ENCODE measurements around the gene KLHL29. TPM values are rescaled to one million over a fixed set of nuclear protein-coding genes. Genes with fewer than 3 reads are reported as not detected.

The KLHL29 gene
- total and polyA plus RNA-seq, 2 donors (not counting 3 experiments of a cell fraction or from before 2014, with no cell fraction given), result 4.6 to 12.7 TPM

GRCh38 chr2:23367760-23368159 is 17.2 kb upstream of the KLHL29 start:
- H3K9me1 ChIP-seq (replicated peaks; ENCODE audit: control insufficient read depth, extremely low read depth, insufficient read depth, low read length), result no peaks in the 10 kb centered on the region
- no TSS peak for BruUV-seq (replicated peaks)
- no peaks in the 10 kb centered on the region for H3K4me1 ChIP-seq (ENCODE audit: control insufficient read depth, extremely low read depth, insufficient read depth, low read length)
- H3K9me3 ChIP-seq (replicated peaks; ENCODE audit: control insufficient read depth, insufficient read depth, low read length), result no peaks in the 10 kb centered on the region
- H3K9ac ChIP-seq (replicated peaks; ENCODE audit: extremely low read depth, insufficient read depth, low read length), result no peak overlapping the region
- no peaks in the 10 kb centered on the region for H3K79me2 ChIP-seq (ENCODE audit: control insufficient read depth, insufficient read depth, low read length)
- intact Hi-C loops (cut with micrococcal nuclease) (no loop called here), dilution Hi-C loops (cut with MboI; ENCODE audit: extremely low pct_ligation_motif_present, low sequenced_read_pairs) (no loop called here)
- peaks cover 13 to 14% of the 10 kb centered on the region in 2 experiments for H3K27me3 ChIP-seq (ENCODE audit: control insufficient read depth in 2 of 2, insufficient read depth in 2 of 2, low read length in 2 of 2)
- H3K27ac ChIP-seq (ENCODE audit: insufficient read depth, low read depth, low read length), result no peak overlapping the region
- no peak overlapping the region for H3K4me2 ChIP-seq (ENCODE audit: insufficient read depth, low read length)
- H3K36me3 ChIP-seq (ENCODE audit: control insufficient read depth in 2 of 2, extremely low read depth in 1 of 2, insufficient read depth in 2 of 2, low read length in 2 of 2), result no peaks in the 10 kb centered on the region
- FAIRE-seq (no peak), DNase-seq (ENCODE audit: low read depth, low spot score) (no peak)
- no peaks in the 10 kb centered on the region for H4K20me1 ChIP-seq (replicated peaks; ENCODE audit: control insufficient read depth, extremely low read depth, insufficient read depth, low read length)
- TF ChIP-seq GATA2 (IDR thresholded peaks at IDR 0.05; ENCODE audit: insufficient read depth, insufficient read length, low read depth, low read length) (no peak), EZH2 (IDR thresholded peaks at IDR 0.05; ENCODE audit: borderline replicate concordance, low read depth, low read length, severe bottlenecking) (no peak), MAX (IDR thresholded peaks at IDR 0.05; ENCODE audit: insufficient read depth, insufficient read length) (no peak), POLR2A (IDR thresholded peaks at IDR 0.05; ENCODE audit: low read depth, low read length) (no peak)
- TF ChIP-seq, protein P1, sequence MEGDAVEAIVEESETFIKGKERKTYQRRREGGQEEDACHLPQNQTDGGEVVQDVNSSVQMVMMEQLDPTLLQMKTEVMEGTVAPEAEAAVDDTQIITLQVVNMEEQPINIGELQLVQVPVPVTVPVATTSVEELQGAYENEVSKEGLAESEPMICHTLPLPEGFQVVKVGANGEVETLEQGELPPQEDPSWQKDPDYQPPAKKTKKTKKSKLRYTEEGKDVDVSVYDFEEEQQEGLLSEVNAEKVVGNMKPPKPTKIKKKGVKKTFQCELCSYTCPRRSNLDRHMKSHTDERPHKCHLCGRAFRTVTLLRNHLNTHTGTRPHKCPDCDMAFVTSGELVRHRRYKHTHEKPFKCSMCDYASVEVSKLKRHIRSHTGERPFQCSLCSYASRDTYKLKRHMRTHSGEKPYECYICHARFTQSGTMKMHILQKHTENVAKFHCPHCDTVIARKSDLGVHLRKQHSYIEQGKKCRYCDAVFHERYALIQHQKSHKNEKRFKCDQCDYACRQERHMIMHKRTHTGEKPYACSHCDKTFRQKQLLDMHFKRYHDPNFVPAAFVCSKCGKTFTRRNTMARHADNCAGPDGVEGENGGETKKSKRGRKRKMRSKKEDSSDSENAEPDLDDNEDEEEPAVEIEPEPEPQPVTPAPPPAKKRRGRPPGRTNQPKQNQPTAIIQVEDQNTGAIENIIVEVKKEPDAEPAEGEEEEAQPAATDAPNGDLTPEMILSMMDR (IDR thresholded peaks at IDR 0.05; ENCODE audit: extremely low read depth in 1 of 2, insufficient read depth in 1 of 2, low read depth in 1 of 2, low read length in 2 of 2), result no peak
- H2AFZ ChIP-seq (ENCODE audit: low read depth, low read length), result no peak overlapping the region
- H3K4me3 ChIP-seq (replicated peaks in 1 of 3; ENCODE audit: insufficient read depth in 1 of 3, low read depth in 1 of 3, low read length in 3 of 3), result no peak overlapping the region
- CTCF ChIA-PET, result no interaction called here
- POLR2A ChIA-PET, result no interaction called here

- Histone ChIP-seq H3K4me1 (ENCODE audit: control insufficient read depth, extremely low read depth, insufficient read depth, low read length) (no peaks in the 10 kb centered on the region), H3K36me3 (ENCODE audit: control insufficient read depth in 2 of 2, extremely low read depth in 1 of 2, insufficient read depth in 2 of 2, low read length in 2 of 2) (no peaks in the 10 kb centered on the region), H3K4me2 (ENCODE audit: insufficient read depth, low read length) (no peak overlapping the region), H3K79me2 (ENCODE audit: control insufficient read depth, insufficient read depth, low read length) (no peaks in the 10 kb centered on the region), H3K9ac (replicated peaks; ENCODE audit: extremely low read depth, insufficient read depth, low read length) (no peak overlapping the region), H3K9me3 (replicated peaks; ENCODE audit: control insufficient read depth, insufficient read depth, low read length) (no peaks in the 10 kb centered on the region), H3K4me3 (replicated peaks in 1 of 3; ENCODE audit: insufficient read depth in 1 of 3, low read depth in 1 of 3, low read length in 3 of 3) (no peak overlapping the region), H3K27ac (ENCODE audit: insufficient read depth, low read depth, low read length) (no peak overlapping the region), H2AFZ (ENCODE audit: low read depth, low read length) (no peak overlapping the region), H3K27me3 (ENCODE audit: control insufficient read depth in 2 of 2, insufficient read depth in 2 of 2, low read length in 2 of 2) (peaks cover 0 to 5% of the 10 kb centered on the region in 2 experiments), H3K9me1 (replicated peaks; ENCODE audit: control insufficient read depth, extremely low read depth, insufficient read depth, low read length) (no peaks in the 10 kb centered on the region), H4K20me1 (replicated peaks; ENCODE audit: control insufficient read depth, extremely low read depth, insufficient read depth, low read length) (no peaks in the 10 kb centered on the region)
- POLR2A ChIA-PET, result no interaction called here
- DNase-seq (ENCODE audit: low read depth, low spot score) (no peak), FAIRE-seq (no peak)
- CTCF ChIA-PET, result interaction anchor here (1.2 to 1.7 kb wide), 2 partner anchors 11 to 61 kb away, joined by 3 to 6 read pairs; no protein-coding TSS in a partner anchor
- TF ChIP-seq GATA2 (IDR thresholded peaks at IDR 0.05; ENCODE audit: insufficient read depth, insufficient read length, low read depth, low read length), result no peak
- TF ChIP-seq, protein P1 (IDR thresholded peaks at IDR 0.05; ENCODE audit: extremely low read depth in 1 of 2, insufficient read depth in 1 of 2, low read depth in 1 of 2, low read length in 2 of 2), result no peak
- TF ChIP-seq MYC (IDR thresholded peaks at IDR 0.05; ENCODE audit: low read depth, low read length), result no peak
- no peak for TF ChIP-seq JUN (IDR thresholded peaks at IDR 0.05; ENCODE audit: borderline replicate concordance, insufficient read depth, insufficient read length, low read depth)
- TF ChIP-seq POLR2AphosphoS5 (IDR thresholded peaks at IDR 0.05; ENCODE audit: insufficient read depth, low read depth, low read length), result no peak
- TF ChIP-seq POLR2A (IDR thresholded peaks at IDR 0.05; ENCODE audit: low read depth, low read length), result no peak
- dilution Hi-C loops (cut with MboI; ENCODE audit: extremely low pct_ligation_motif_present, low sequenced_read_pairs), result no loop called here
- intact Hi-C loops (cut with micrococcal nuclease), result no loop called here
- BruUV-seq (replicated peaks), result no TSS peak
Measured at GRCh38 chr2:23373666-23374065, 11.3 kb upstream of the KLHL29 start.

All from endothelial cell of umbilical vein (primary cell).